GM12891 (cell line): Measurements from ENCODE around the gene DOCK6.

Experiments
- POLR2A ChIP-seq: IDR thresholded peaks from 2 replicates; pipeline ENCODE4 v1.6.1; 2011; ENCODE audit warnings: low read depth, low read length, control low read depth
- POLR2AphosphoS5 ChIP-seq: IDR thresholded peaks from 2 replicates; pipeline ENCODE4 v1.6.1; 2011; ENCODE audit warnings: low read depth, low read length, control low read depth
- TAF1 ChIP-seq: IDR thresholded peaks from 2 replicates; pipeline ENCODE4 v1.6.1; 2011; ENCODE audit warnings: low read depth, low read length, control low read depth

GRCh38 chr19:11194173-11194572 is 68.2 kb downstream of the DOCK6 start:
- no peak for TF ChIP-seq TAF1
- TF ChIP-seq POLR2A, result no peak
- TF ChIP-seq POLR2AphosphoS5, result no peak
